ENCODE data around the gene ZNF254.

ZNF254 gene

GRCh38 chr19:24159707-24160106, 72.7 kb downstream of the ZNF254 start:
- H3K36me3 ChIP-seq (ENCODE audit: control insufficient read depth, insufficient read depth, low read length), result no peaks in the 10 kb centered on the region
- H3K27ac ChIP-seq (ENCODE audit: low read depth, low read length), result no peak overlapping the region
- H3K9ac ChIP-seq (ENCODE audit: low read length), result no peak overlapping the region
- no peaks in the 10 kb centered on the region for H3K4me1 ChIP-seq (ENCODE audit: control insufficient read depth, insufficient read depth, low read length)
- H3K4me3 ChIP-seq (ENCODE audit: low read length), result no peak overlapping the region
- H3K27me3 ChIP-seq (ENCODE audit: control insufficient read depth, insufficient read depth, low read length), result no peaks in the 10 kb centered on the region

- no peak overlapping the region for H3K4me3 ChIP-seq (ENCODE audit: low read length)
- H3K4me1 ChIP-seq (ENCODE audit: control insufficient read depth, insufficient read depth, low read length), result no peaks in the 10 kb centered on the region
- H3K36me3 ChIP-seq (ENCODE audit: control insufficient read depth, insufficient read depth, low read length), result no peaks in the 10 kb centered on the region
- H3K27me3 ChIP-seq (ENCODE audit: control insufficient read depth, insufficient read depth, low read length), result no peaks in the 10 kb centered on the region
- no peak overlapping the region for H3K9ac ChIP-seq (ENCODE audit: low read length)
- no peak overlapping the region for H3K27ac ChIP-seq (ENCODE audit: low read depth, low read length)
Observed at GRCh38 chr19:24166055-24166454, 79.1 kb downstream of the ZNF254 start.

GRCh38 chr19:24173882-24174281, 86.9 kb downstream of the ZNF254 start:
- no peak overlapping the region for H3K9ac ChIP-seq (ENCODE audit: low read length)
- H3K4me3 ChIP-seq (ENCODE audit: low read length), result no peak overlapping the region
- H3K36me3 ChIP-seq (ENCODE audit: control insufficient read depth, insufficient read depth, low read length), result no peaks in the 10 kb centered on the region
- H3K4me1 ChIP-seq (ENCODE audit: control insufficient read depth, insufficient read depth, low read length), result no peaks in the 10 kb centered on the region
- H3K27me3 ChIP-seq (ENCODE audit: control insufficient read depth, insufficient read depth, low read length), result no peaks in the 10 kb centered on the region
- H3K27ac ChIP-seq (ENCODE audit: low read depth, low read length), result no peak overlapping the region

GRCh38 chr19:24177686-24178085, 90.7 kb downstream of the ZNF254 start:
- no peak overlapping the region for H3K4me3 ChIP-seq (ENCODE audit: low read length)
- no peaks in the 10 kb centered on the region for H3K36me3 ChIP-seq (ENCODE audit: control insufficient read depth, insufficient read depth, low read length)
- no peak overlapping the region for H3K27ac ChIP-seq (ENCODE audit: low read depth, low read length)
- no peaks in the 10 kb centered on the region for H3K27me3 ChIP-seq (ENCODE audit: control insufficient read depth, insufficient read depth, low read length)
- no peaks in the 10 kb centered on the region for H3K4me1 ChIP-seq (ENCODE audit: control insufficient read depth, insufficient read depth, low read length)
- no peak overlapping the region for H3K9ac ChIP-seq (ENCODE audit: low read length)

GRCh38 chr19:24178207-24178606, 91.2 kb downstream of the ZNF254 start:
- H3K27me3 ChIP-seq (ENCODE audit: control insufficient read depth, insufficient read depth, low read length), result no peaks in the 10 kb centered on the region
- H3K4me1 ChIP-seq (ENCODE audit: control insufficient read depth, insufficient read depth, low read length), result no peaks in the 10 kb centered on the region
- H3K9ac ChIP-seq (ENCODE audit: low read length), result no peak overlapping the region
- no peak overlapping the region for H3K27ac ChIP-seq (ENCODE audit: low read depth, low read length)
- H3K36me3 ChIP-seq (ENCODE audit: control insufficient read depth, insufficient read depth, low read length), result no peaks in the 10 kb centered on the region
- no peak overlapping the region for H3K4me3 ChIP-seq (ENCODE audit: low read length)
